Upper lobe of right lung (tissue), 1 donor: ENCODE results near the gene DLK1. TPM values are rescaled to one million over a fixed set of nuclear protein-coding genes. Genes with fewer than 3 reads are reported as not detected.
A peak's percentile ranks its signal among the peaks of the same experiment; 100 is the strongest.

Experiments
- ATAC-seq: fragments of 200-7000 bp; cut with Tn5 transposase; one replicate; pipeline ENCODE4 v1.9.1; 2020; ENCODE audit warnings: mild to moderate bottlenecking, moderate library complexity
- DNase-seq: peaks from one replicate; pipeline ENCODE4 v3.0.0-alpha.2; 2020
- H3K27ac ChIP-seq: fragments of 200-600 bp; one replicate; pipeline ENCODE4 v1.8.0; 2022
- H3K27me3 ChIP-seq: fragments of 200-600 bp; one replicate; pipeline ENCODE4 v1.8.0; 2022; ENCODE audit warnings: mild to moderate bottlenecking
- H3K36me3 ChIP-seq: fragments of 200-600 bp; one replicate; pipeline ENCODE4 v1.8.0; 2022
- H3K4me1 ChIP-seq: fragments of 200-600 bp; one replicate; pipeline ENCODE4 v1.8.0; 2022
- H3K4me3 ChIP-seq: fragments of 200-600 bp; one replicate; pipeline ENCODE4 v1.8.0; 2022; ENCODE audit warnings: mild to moderate bottlenecking
- H3K9me3 ChIP-seq: fragments of 200-600 bp; one replicate; pipeline ENCODE4 v1.8.0; 2022
- CTCF ChIP-seq: fragments of 200-600 bp; IDR thresholded peaks from one replicate; pipeline ENCODE4 v1.8.0; 2022; ENCODE audit warnings: antibody characterized with exemption
- intact Hi-C: fragments of 100-400 bp; cut with DNase I; formaldehyde crosslinking; loops from one replicate; pipeline ENCODE4 v1.11.0; 2022
- total RNA-seq: library from RNA; stranded (reverse); fragmentation: NEBNext Ultra II Directional; extraction: Animal tissue kit (Norgen Biotek cat#: 25700); gene quantifications from one replicate; pipeline ENCODE4 v1.2.1, GENCODE V29; 2021
- donor health status: DM: no; HTN: yes; CAD: no; lungs with severe emphysema.

DLK1 gene
- total RNA-seq, 1 donor from 2014 or later = not detected

GRCh38 chr14:100736269-100737180 lies 9.8 kb downstream of the DLK1 start:
- Histone ChIP-seq H3K4me1 (no peaks in the 10 kb centered on the region), H3K27me3 (no peaks in the 10 kb centered on the region), H3K36me3 (no peaks in the 10 kb centered on the region), H3K27ac (no peak overlapping the region), H3K4me3 (no peak overlapping the region), H3K9me3 (no peaks in the 10 kb centered on the region)
- ATAC-seq (no peak), DNase-seq (peak; percentile 36)
- no peak for TF ChIP-seq CTCF
- intact Hi-C loops = no loop called here

GRCh38 chr14:100737526-100737925 lies 10.8 kb downstream of the DLK1 start:
- DNase-seq = peak; percentile 56

GRCh38 chr14:100738269-100738691 lies 11.6 kb downstream of the DLK1 start:
- DNase-seq (peak; percentile 40), ATAC-seq (no peak)
- Histone ChIP-seq H3K27ac (no peak overlapping the region), H3K36me3 (no peaks in the 10 kb centered on the region), H3K27me3 (no peaks in the 10 kb centered on the region), H3K9me3 (no peaks in the 10 kb centered on the region), H3K4me3 (no peak overlapping the region), H3K4me1 (no peaks in the 10 kb centered on the region)
- no peak for TF ChIP-seq CTCF
- intact Hi-C loops = no loop called here

More at GRCh38 chr14:100737526-100737925, 10.8 kb downstream of the DLK1 start:
- no peak for TF ChIP-seq CTCF
- Histone ChIP-seq H3K27me3 (no peaks in the 10 kb centered on the region), H3K9me3 (no peaks in the 10 kb centered on the region), H3K36me3 (no peaks in the 10 kb centered on the region), H3K4me1 (no peaks in the 10 kb centered on the region), H3K27ac (no peak overlapping the region), H3K4me3 (no peak overlapping the region)
- intact Hi-C loops = no loop called here
- no peak for ATAC-seq

- no peak for TF ChIP-seq CTCF
- intact Hi-C loops = no loop called here
- H3K9me3 ChIP-seq = no peaks in the 10 kb centered on the region
- no peak overlapping the region for H3K4me3 ChIP-seq
- no peak overlapping the region for H3K27ac ChIP-seq
- no peaks in the 10 kb centered on the region for H3K4me1 ChIP-seq
- H3K27me3 ChIP-seq = no peaks in the 10 kb centered on the region
- H3K36me3 ChIP-seq = no peaks in the 10 kb centered on the region
- DNase-seq (peak; percentile 53), ATAC-seq (no peak)
These were observed 12.0 kb downstream of the DLK1 start for GRCh38 chr14:100738704-100739131.

GRCh38 chr14:100739306-100739705 lies 12.6 kb downstream of the DLK1 start:
- no peak for TF ChIP-seq CTCF
- H3K4me3 ChIP-seq = no peak overlapping the region
- H3K27ac ChIP-seq = no peak overlapping the region
- H3K36me3 ChIP-seq = no peaks in the 10 kb centered on the region
- H3K4me1 ChIP-seq = no peaks in the 10 kb centered on the region
- H3K27me3 ChIP-seq = no peaks in the 10 kb centered on the region
- ATAC-seq (no peak), DNase-seq (peak; percentile 13)
- no peaks in the 10 kb centered on the region for H3K9me3 ChIP-seq
- intact Hi-C loops = no loop called here
